Stimulated activated CD8-positive, alpha-beta memory T cell treated with anti-CD3 and anti-CD28 coated beads, Interleukin-4, amount 100 ng/mL, for 24 hours (primary cell): ENCODE results near the gene DMD.
"Not testable (repeated sequence)": the region's sequence is repeated elsewhere in the genome, so short reads cannot be mapped to it uniquely, and the experiment has no call there.

Experiments
- DNase-seq: peaks from one replicate; pipeline ENCODE4 v3.0.0-alpha.2; 2020; ENCODE audit warnings: low read depth

DMD gene

GRCh38 chrX:32852203-32852602, 359.1 kb downstream of the DMD start:
- no peak for DNase-seq

GRCh38 chrX:32851556-32851955, 359.8 kb downstream of the DMD start:
- no peak for DNase-seq

GRCh38 chrX:32847921-32848320, 363.4 kb downstream of the DMD start:
- DNase-seq, result no peak

- no peak for DNase-seq
Measured at GRCh38 chrX:32842053-32842452, 369.3 kb downstream of the DMD start.

- no peak for DNase-seq
Measured at GRCh38 chrX:32839781-32840180, 371.6 kb downstream of the DMD start.

- no peak for DNase-seq
Measured at GRCh38 chrX:32825009-32825408, 386.3 kb downstream of the DMD start.

- no peak for DNase-seq
Measured at GRCh38 chrX:32804034-32804433, 407.3 kb downstream of the DMD start.

GRCh38 chrX:32798990-32799389, 412.4 kb downstream of the DMD start:
- DNase-seq, result no peak

- DNase-seq, result no peak
Measured at GRCh38 chrX:32788936-32789335, 422.4 kb downstream of the DMD start.

GRCh38 chrX:32780109-32780508, 431.2 kb downstream of the DMD start:
- no peak for DNase-seq

- DNase-seq, result no peak
Measured at GRCh38 chrX:32778965-32779364, 432.4 kb downstream of the DMD start.

GRCh38 chrX:32774966-32775365, 436.4 kb downstream of the DMD start:
- no peak for DNase-seq

- no peak for DNase-seq
Measured at GRCh38 chrX:32749070-32749469, 462.3 kb downstream of the DMD start.

GRCh38 chrX:32745323-32745722, 466.0 kb downstream of the DMD start:
- DNase-seq, result no peak

- DNase-seq, result no peak
Measured at GRCh38 chrX:32744921-32745320, 466.4 kb downstream of the DMD start.

GRCh38 chrX:32741910-32742309, 469.4 kb downstream of the DMD start:
- DNase-seq, result no peak

- DNase-seq, result no peak
Measured at GRCh38 chrX:32708542-32708941, 502.8 kb downstream of the DMD start.

GRCh38 chrX:32705385-32705784, 506.0 kb downstream of the DMD start:
- DNase-seq, result not testable (repeated sequence)

GRCh38 chrX:32687379-32687778, 524.0 kb downstream of the DMD start:
- DNase-seq, result no peak

GRCh38 chrX:32678487-32678886, 532.9 kb downstream of the DMD start:
- no peak for DNase-seq

GRCh38 chrX:32673193-32673592, 538.2 kb downstream of the DMD start:
- no peak for DNase-seq

GRCh38 chrX:32662516-32662915, 548.8 kb downstream of the DMD start:
- no peak for DNase-seq

- DNase-seq, result no peak
Measured at GRCh38 chrX:32644476-32645245, 566.7 kb downstream of the DMD start.

- DNase-seq, result no peak
Measured at GRCh38 chrX:32642283-32642682, 569.1 kb downstream of the DMD start.
